CD4-positive, alpha-beta T cell (primary cell): ENCODE results near the gene LRCH2. TPM values are rescaled to one million over a fixed set of nuclear protein-coding genes. Genes with fewer than 3 reads are reported as not detected.

Experiments used
- ATAC-seq: fragments of 200-7000 bp; cut with Tn5 transposase; one replicate; pipeline ENCODE4 v1.10.0; 2022; ENCODE audit warnings: mild to moderate bottlenecking; ENCODE audit not compliant: poor library complexity
- CTCF ChIA-PET: fragments of 350-600 bp; sonication (Branson Sonifier 250); formaldehyde crosslinking; loops from one replicate; lab custom pipeline; 2021; ENCODE audit warnings: antibody characterized with exemption, inconsistent platforms; lab: Charles Lee
- POLR2A ChIA-PET: fragments of 350-600 bp; sonication (Branson Sonifier 250); formaldehyde crosslinking; loops from one replicate; lab custom pipeline; 2021; ENCODE audit warnings: antibody characterized with exemption, inconsistent platforms; lab: Charles Lee
- DNase-seq, 14 experiments: peaks; one replicate each; pipeline ENCODE4 v3.0.0-alpha.2; 2013 to 2020; ENCODE audit warnings: mixed read lengths in 2 of 14
- H3K27ac ChIP-seq, 2 donors: one replicate each; pipeline versions ENCODE4 v1.5.1 to v1.7.0; 2013; ENCODE audit warnings: low read length in 2 of 2, low read depth in 1 of 2, mild to moderate bottlenecking in 1 of 2
- H3K27me3 ChIP-seq, 2 experiments: 1 replicate in 1 of 2; 2 replicates in 1 of 2; pipeline versions ENCODE4 v1.6.1 to v1.7.0; 2013; ENCODE audit warnings: low read length in 2 of 2, control low read depth in 1 of 2, mild to moderate bottlenecking in 1 of 2, moderate library complexity in 1 of 2; ENCODE audit not compliant: insufficient read depth in 2 of 2, control insufficient read depth in 1 of 2
- H3K36me3 ChIP-seq: one replicate; pipeline ENCODE4 v1.6.1; 2013; ENCODE audit warnings: low read length, control low read depth; ENCODE audit not compliant: insufficient read depth
- H3K4me1 ChIP-seq: one replicate; pipeline ENCODE4 v1.6.1; 2013; ENCODE audit warnings: low read length, control low read depth; ENCODE audit not compliant: insufficient read depth
- H3K4me3 ChIP-seq: one replicate; pipeline ENCODE4 v1.5.1; 2013; ENCODE audit warnings: mild to moderate bottlenecking, low read length, moderate library complexity
- H3K9me3 ChIP-seq, 2 experiments: 1 replicate in 1 of 2; 2 replicates in 1 of 2; pipeline versions ENCODE4 v1.6.1 to v1.7.0; 2013; ENCODE audit warnings: low read length in 2 of 2, mild to moderate bottlenecking in 2 of 2, control low read depth in 1 of 2, moderate library complexity in 1 of 2; ENCODE audit not compliant: control insufficient read depth in 1 of 2, insufficient read depth in 1 of 2
- H3K27ac Mint-ChIP-seq: one replicate; pipeline ENCODE4 v1.8.0; 2020; ENCODE audit warnings: mixed read lengths
- H3K27me3 Mint-ChIP-seq: one replicate; pipeline ENCODE4 v1.8.0; 2021; ENCODE audit warnings: mixed read lengths
- H3K36me3 Mint-ChIP-seq: one replicate; pipeline ENCODE4 v1.8.0; 2021; ENCODE audit warnings: low read depth, mixed read lengths
- H3K4me1 Mint-ChIP-seq: one replicate; pipeline ENCODE4 v1.8.0; 2021; ENCODE audit warnings: low read depth, mixed read lengths
- H3K4me3 Mint-ChIP-seq: one replicate; pipeline ENCODE4 v1.8.0; 2020; ENCODE audit warnings: mild to moderate bottlenecking, mixed read lengths
- H3K9me3 Mint-ChIP-seq: one replicate; pipeline ENCODE4 v1.8.0; 2020; ENCODE audit warnings: mixed read lengths
- CTCF ChIP-seq: fragments of 200-600 bp; IDR thresholded peaks from one replicate; pipeline ENCODE4 v1.8.0; 2022; ENCODE audit warnings: antibody characterized with exemption, mild to moderate bottlenecking
- intact Hi-C, 2 experiments: fragments of 100-400 bp; cut with DNase I in 1 of 2; cut with micrococcal nuclease in 1 of 2; formaldehyde crosslinking; loops; one replicate each; pipeline versions ENCODE4 v1.15.1 to v1.9.0; 2023 to 2025; cut with DNase I, micrococcal nuclease
- total RNA-seq, 174 experiments: library from RNA in 2 of 174; stranded (reverse) in 2 of 174; gene quantifications; one replicate each; pipeline ENCODE4 v1.2.3 and lab custom pipeline; 2021 to 2026

LRCH2 gene
- total RNA-seq, 2 experiments from 2014 or later, result not detected

- ATAC-seq, result no peak
- Mint-ChIP-seq H3K4me3 (no peak overlapping the region), H3K9me3 (no peaks in the 10 kb centered on the region), H3K27ac (no peak overlapping the region), H3K27me3 (no peaks in the 10 kb centered on the region), H3K4me1 (no peaks in the 10 kb centered on the region), H3K36me3 (no peaks in the 10 kb centered on the region)
- CTCF ChIA-PET, result no interaction called here
- intact Hi-C loops, result no loop called here
- TF ChIP-seq CTCF, result no peak
- H3K4me1 ChIP-seq, result no peaks in the 10 kb centered on the region
- no peak for DNase-seq
- H3K9me3 ChIP-seq, result peaks cover 0 to 2% of the 10 kb centered on the region in 2 experiments
- no peak overlapping the region for H3K27ac ChIP-seq
- no peak overlapping the region for H3K4me3 ChIP-seq
- POLR2A ChIA-PET, result no interaction called here
- no peaks in the 10 kb centered on the region for H3K36me3 ChIP-seq
- no peaks in the 10 kb centered on the region for H3K27me3 ChIP-seq
These were observed 99.5 kb downstream of the LRCH2 start for GRCh38 chrX:115134382-115134781.

- H3K4me1 Mint-ChIP-seq, result no peaks in the 10 kb centered on the region
- POLR2A ChIA-PET, result no interaction called here
- CTCF ChIA-PET, result no interaction called here
- Histone ChIP-seq H3K27me3 (no peaks in the 10 kb centered on the region), H3K36me3 (no peaks in the 10 kb centered on the region), H3K9me3 (no peaks in the 10 kb centered on the region), H3K27ac (no peak overlapping the region), H3K4me3 (no peak overlapping the region), H3K4me1 (no peaks in the 10 kb centered on the region)
- DNase-seq (no peak), ATAC-seq (no peak)
- no peaks in the 10 kb centered on the region for H3K36me3 Mint-ChIP-seq
- no peaks in the 10 kb centered on the region for H3K27me3 Mint-ChIP-seq
- H3K4me3 Mint-ChIP-seq, result no peak overlapping the region
- no peaks in the 10 kb centered on the region for H3K9me3 Mint-ChIP-seq
- H3K27ac Mint-ChIP-seq, result no peak overlapping the region
- no peak for TF ChIP-seq CTCF
- intact Hi-C loops, result no loop called here
These were observed 121.5 kb downstream of the LRCH2 start for GRCh38 chrX:115112411-115112810.

- H3K4me1 ChIP-seq, result no peaks in the 10 kb centered on the region
- Mint-ChIP-seq H3K4me3 (no peak overlapping the region), H3K9me3 (peaks cover 9% of the 10 kb centered on the region), H3K27ac (no peak overlapping the region), H3K36me3 (no peaks in the 10 kb centered on the region), H3K4me1 (no peaks in the 10 kb centered on the region), H3K27me3 (no peaks in the 10 kb centered on the region)
- ChIA-PET POLR2A (no interaction called here), CTCF (no interaction called here)
- TF ChIP-seq CTCF, result no peak
- intact Hi-C loops, result no loop called here
- peaks cover 0 to 10% of the 10 kb centered on the region in 2 experiments for H3K9me3 ChIP-seq
- H3K36me3 ChIP-seq, result no peaks in the 10 kb centered on the region
- DNase-seq (no peak), ATAC-seq (no peak)
- H3K27me3 ChIP-seq, result no peaks in the 10 kb centered on the region
- H3K27ac ChIP-seq, result no peak overlapping the region
- H3K4me3 ChIP-seq, result no peak overlapping the region
These were observed 135.0 kb downstream of the LRCH2 start for GRCh38 chrX:115098897-115099296.
